HEK293T (cell line): ENCODE data around the gene APBB2.

Experiments used
- BHLHE40 ChIP-seq: fragments of 450-650 bp; IDR thresholded peaks from 2 replicates; pipeline ENCODE4 v1.6.1; 2016; ENCODE audit warnings: mild to moderate bottlenecking, moderate library complexity, borderline replicate concordance
- FOXA1 ChIP-seq: fragments of 450-650 bp; IDR thresholded peaks from 2 replicates; pipeline ENCODE4 v1.6.1; 2016; ENCODE audit warnings: mild to moderate bottlenecking
- FOXM1 ChIP-seq: fragments of 450-650 bp; IDR thresholded peaks from 2 replicates; pipeline ENCODE4 v1.6.1; 2017; ENCODE audit warnings: mild to moderate bottlenecking, borderline replicate concordance
- NFRKB ChIP-seq: fragments of 450-650 bp; IDR thresholded peaks from 2 replicates; pipeline ENCODE4 v1.6.1; 2016; ENCODE audit warnings: mild to moderate bottlenecking, moderate library complexity
- SP1 ChIP-seq: fragments of 450-650 bp; IDR thresholded peaks from 2 replicates; pipeline ENCODE4 v1.6.1; 2017

GRCh38 chr4:41028392-41029076 is 185.8 kb downstream of the APBB2 start:
- TF ChIP-seq BHLHE40, result no peak
- TF ChIP-seq SP1, result no peak
- TF ChIP-seq FOXA1, result no peak
- no peak for TF ChIP-seq FOXM1
- no peak for TF ChIP-seq NFRKB
